ENCODE results near the gene TTC21B.

The TTC21B gene

DNA sequence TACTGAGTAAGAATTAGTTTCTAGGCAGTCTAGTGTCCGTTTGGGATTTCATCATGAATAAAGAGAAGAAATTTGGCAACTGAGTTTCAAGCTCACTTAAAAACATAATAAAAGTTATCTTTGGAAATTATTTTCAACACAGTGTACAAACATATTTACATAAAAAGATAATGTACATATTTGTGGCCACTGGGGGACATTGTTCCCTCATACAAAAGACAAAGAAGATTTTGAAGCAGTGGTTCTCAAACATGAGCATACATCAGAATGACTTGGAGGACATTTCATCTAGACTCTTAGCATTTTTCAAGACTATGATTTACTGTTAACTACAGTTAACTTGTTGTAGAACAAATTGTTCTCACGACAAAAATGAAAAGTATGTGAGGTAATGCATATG lies 15.7 kb upstream of the TTC21B start:
- H4K20me1 ChIP-seq (ENCODE audit: insufficient read depth, low read length), result no peaks in the 10 kb centered on the region

GRCh38 chr2:165967746-165968145 lies 14.2 kb upstream of the TTC21B start:
- Histone ChIP-seq H3K79me2 (ENCODE audit: insufficient read depth, low read length) (no peaks in the 10 kb centered on the region), H3K9me2 (ENCODE audit: low read depth, low read length) (no peaks in the 10 kb centered on the region), H3K4me2 (ENCODE audit: low read length) (no peak overlapping the region), H3K4me1 (ENCODE audit: insufficient read depth, low read length, severe bottlenecking) (no peaks in the 10 kb centered on the region), H3K9me3 (ENCODE audit: low read length) (no peaks in the 10 kb centered on the region), H3K27ac (ENCODE audit: low read depth, low read length, poor library complexity, severe bottlenecking) (no peak overlapping the region), H3K9ac (ENCODE audit: low read length) (no peak overlapping the region), H3F3A (ENCODE audit: insufficient read depth, low read length) (no peaks in the 10 kb centered on the region), H3K27me3 (ENCODE audit: insufficient read depth, low read length) (no peaks in the 10 kb centered on the region), H3K36me3 (ENCODE audit: insufficient read depth, low read length) (no peaks in the 10 kb centered on the region), H2AFZ (ENCODE audit: low read length) (no peak overlapping the region), H4K20me1 (ENCODE audit: insufficient read depth, low read length) (no peaks in the 10 kb centered on the region), H3K4me3 (ENCODE audit: low read depth, low read length, poor library complexity, severe bottlenecking) (no peak overlapping the region)
- TF ChIP-seq CTCF (IDR thresholded peaks at IDR 0.05; ENCODE audit: low read length) (no peak), EZH2 (IDR thresholded peaks at IDR 0.05; ENCODE audit: borderline replicate concordance, low read length) (no peak)

More for the DNA sequence above, 15.7 kb upstream of the TTC21B start:
- Histone ChIP-seq H3K9me3 (ENCODE audit: low read length) (no peaks in the 10 kb centered on the region), H3K27me3 (ENCODE audit: insufficient read depth, low read length) (no peaks in the 10 kb centered on the region), H3K9me2 (ENCODE audit: low read depth, low read length) (no peaks in the 10 kb centered on the region), H3K4me3 (ENCODE audit: low read depth, low read length, poor library complexity, severe bottlenecking) (no peak overlapping the region), H3K79me2 (ENCODE audit: insufficient read depth, low read length) (no peaks in the 10 kb centered on the region), H3K36me3 (ENCODE audit: insufficient read depth, low read length) (no peaks in the 10 kb centered on the region), H3K9ac (ENCODE audit: low read length) (no peak overlapping the region), H3K27ac (ENCODE audit: low read depth, low read length, poor library complexity, severe bottlenecking) (no peak overlapping the region), H2AFZ (ENCODE audit: low read length) (no peak overlapping the region), H3K4me2 (ENCODE audit: low read length) (no peak overlapping the region), H3F3A (ENCODE audit: insufficient read depth, low read length) (no peaks in the 10 kb centered on the region), H3K4me1 (ENCODE audit: insufficient read depth, low read length, severe bottlenecking) (no peaks in the 10 kb centered on the region)
- no peak for TF ChIP-seq EZH2 (IDR thresholded peaks at IDR 0.05; ENCODE audit: borderline replicate concordance, low read length)
- TF ChIP-seq CTCF (IDR thresholded peaks at IDR 0.05; ENCODE audit: low read length), result no peak

DNA sequence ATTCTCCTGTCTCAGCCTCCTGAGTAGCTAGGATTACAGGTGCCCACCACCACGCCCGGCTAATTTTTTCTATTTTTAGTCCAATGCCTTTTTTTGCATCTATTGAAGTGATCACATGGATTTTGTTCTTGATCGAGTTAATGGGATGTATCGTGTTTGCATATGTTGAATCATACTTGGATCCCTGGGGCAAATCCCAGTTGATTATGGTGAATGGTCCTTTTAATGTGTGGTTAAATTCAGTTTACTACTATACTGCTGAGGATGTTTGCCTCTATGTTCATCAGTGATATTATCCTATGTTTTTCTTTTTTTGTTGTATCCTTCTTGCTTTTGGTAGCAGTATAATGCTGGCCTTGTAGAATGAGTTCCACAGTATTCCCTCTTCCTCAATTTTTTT lies 8.2 kb upstream of the TTC21B start:
- H3K79me2 ChIP-seq (ENCODE audit: insufficient read depth, low read length), result no peaks in the 10 kb centered on the region
- no peaks in the 10 kb centered on the region for H3F3A ChIP-seq (ENCODE audit: insufficient read depth, low read length)
- TF ChIP-seq EZH2 (IDR thresholded peaks at IDR 0.05; ENCODE audit: borderline replicate concordance, low read length), result no peak
- H3K9me2 ChIP-seq (ENCODE audit: low read depth, low read length), result no peaks in the 10 kb centered on the region
- H3K36me3 ChIP-seq (ENCODE audit: insufficient read depth, low read length), result no peaks in the 10 kb centered on the region
- no peaks in the 10 kb centered on the region for H3K27me3 ChIP-seq (ENCODE audit: insufficient read depth, low read length)
- H3K27ac ChIP-seq (ENCODE audit: low read depth, low read length, poor library complexity, severe bottlenecking), result no peak overlapping the region
- no peak overlapping the region for H3K4me3 ChIP-seq (ENCODE audit: low read depth, low read length, poor library complexity, severe bottlenecking)
- no peak overlapping the region for H3K9ac ChIP-seq (ENCODE audit: low read length)
- no peaks in the 10 kb centered on the region for H3K9me3 ChIP-seq (ENCODE audit: low read length)
- H4K20me1 ChIP-seq (ENCODE audit: insufficient read depth, low read length), result no peaks in the 10 kb centered on the region
- no peak overlapping the region for H2AFZ ChIP-seq (ENCODE audit: low read length)
- H3K4me2 ChIP-seq (ENCODE audit: low read length), result no peak overlapping the region
- no peaks in the 10 kb centered on the region for H3K4me1 ChIP-seq (ENCODE audit: insufficient read depth, low read length, severe bottlenecking)

DNA sequence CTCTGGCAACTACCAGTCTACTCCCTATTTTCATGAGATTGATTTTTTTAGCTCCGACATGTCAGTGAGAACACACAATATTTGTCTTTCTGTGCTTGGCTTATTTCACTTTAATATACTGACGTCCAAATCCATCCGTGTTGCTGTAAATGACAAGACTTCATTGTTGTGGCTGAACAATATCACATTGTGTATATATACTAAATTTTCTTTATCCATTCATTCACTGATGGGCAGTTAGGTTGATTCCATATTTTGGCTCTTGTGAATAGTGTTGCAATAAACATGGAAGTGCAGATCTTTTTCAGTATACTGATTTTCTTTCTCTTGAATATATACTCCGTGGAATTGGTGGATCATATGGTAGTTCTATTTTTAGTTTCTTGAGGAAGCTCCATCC lies 5.8 kb upstream of the TTC21B start:
- H3K9me3 ChIP-seq (ENCODE audit: low read length), result no peaks in the 10 kb centered on the region
- H3K9ac ChIP-seq (ENCODE audit: low read length), result no peak overlapping the region
- H4K20me1 ChIP-seq (ENCODE audit: insufficient read depth, low read length), result no peaks in the 10 kb centered on the region
- no peaks in the 10 kb centered on the region for H3F3A ChIP-seq (ENCODE audit: insufficient read depth, low read length)
- no peaks in the 10 kb centered on the region for H3K36me3 ChIP-seq (ENCODE audit: insufficient read depth, low read length)
- no peak overlapping the region for H2AFZ ChIP-seq (ENCODE audit: low read length)
- no peak overlapping the region for H3K27ac ChIP-seq (ENCODE audit: low read depth, low read length, poor library complexity, severe bottlenecking)
- H3K4me1 ChIP-seq (ENCODE audit: insufficient read depth, low read length, severe bottlenecking), result peaks cover 5% of the 10 kb centered on the region
- H3K9me2 ChIP-seq (ENCODE audit: low read depth, low read length), result no peaks in the 10 kb centered on the region
- H3K79me2 ChIP-seq (ENCODE audit: insufficient read depth, low read length), result no peaks in the 10 kb centered on the region
- TF ChIP-seq EZH2 (IDR thresholded peaks at IDR 0.05; ENCODE audit: borderline replicate concordance, low read length), result no peak
- no peak overlapping the region for H3K4me3 ChIP-seq (ENCODE audit: low read depth, low read length, poor library complexity, severe bottlenecking)
- H3K27me3 ChIP-seq (ENCODE audit: insufficient read depth, low read length), result no peaks in the 10 kb centered on the region
- H3K4me2 ChIP-seq (ENCODE audit: low read length), result no peak overlapping the region
